H1 (cell line): ENCODE measurements around the gene CST7. TPM values are rescaled to one million over a fixed set of nuclear protein-coding genes. Genes with fewer than 3 reads are reported as not detected.

Experiments
- CTCF ChIP-seq, 3 experiments: IDR thresholded peaks; 1 replicate in 2 of 3; 2 replicates in 1 of 3; pipeline versions ENCODE4 v1.5.1 to v1.6.1; 2011; ENCODE audit warnings: low read length in 3 of 3, mild to moderate bottlenecking in 3 of 3, inconsistent platforms in 2 of 3, low read depth in 1 of 3, moderate library complexity in 1 of 3; ENCODE audit not compliant: insufficient read depth in 1 of 3; ENCODE audit errors: control extremely low read depth in 1 of 3
- POLR2AphosphoS5 ChIP-seq: IDR thresholded peaks from 2 replicates; pipeline ENCODE4 v1.6.1; 2011; ENCODE audit warnings: low read depth, low read length
- polyA plus RNA-seq, 7 experiments: library from polyadenylated mRNA; depleted of rRNA in 3 of 7; stranded (reverse) in 5 of 7; unstranded in 2 of 7; fragments of >200 nt in 5 of 7; fragments of 200-250 nt in 2 of 7; gene quantifications; 1 replicate in 5 of 7; 2 replicates in 1 of 7; 4 replicates in 1 of 7; pipeline versions ENCODE4 v1.2.1 to v1.2.3, GENCODE V29; 2011 to 2013; ENCODE audit warnings: missing spikeins in 2 of 7, mixed read lengths in 2 of 7
- total RNA-seq: library from RNA; stranded (reverse); fragmentation: NEBNext Ultra II Directional; extraction: Animal tissue kit (Norgen Biotek cat#: 25700); gene quantifications from 2 replicates; pipeline ENCODE4 v1.2.1, GENCODE V29; 2021

CST7 gene
- total and polyA plus RNA-seq, 2 of the 8 experiments (the other 6 are each of a cell fraction or from before 2014, with no cell fraction given): not detected

- TF ChIP-seq POLR2AphosphoS5 (no peak), CTCF (IDR thresholded peaks at IDR 0.05; ENCODE audit: control extremely low read depth in 1 of 3, insufficient read depth in 1 of 3, low read depth in 1 of 3, low read length in 3 of 3) (no peak)
- TF ChIP-seq, all 59 proteins: peak for 0
Measured at GRCh38 chr20:24936526-24937407, 12.3 kb upstream of the CST7 start (continued).
